Subcutaneous adipose tissue (tissue), 4 donors: Measurements from ENCODE around the gene NEMP2. TPM values are rescaled to one million over a fixed set of nuclear protein-coding genes. Genes with fewer than 3 reads are reported as not detected.

ENCODE experiments used
- CTCF ChIP-seq: fragments of 450-650 bp; IDR thresholded peaks from one replicate; pipeline ENCODE4 v1.5.1; 2016; ENCODE audit warnings: low read depth, mild to moderate bottlenecking, control low read depth, antibody characterized with exemption, moderate library complexity
- total RNA-seq, 4 donors: library from RNA; depleted of rRNA; stranded (reverse); fragments of >200 nt; gene quantifications; one replicate each; pipeline ENCODE4 v1.1.0, GENCODE V29; 2016

NEMP2 gene
- total RNA-seq, 4 donors from 2014 or later: 5.1 to 9.0 (median 7.3) TPM

- TF ChIP-seq CTCF: no peak
These were observed 43.9 kb upstream of the NEMP2 start for GRCh38 chr2:190578158-190579057.

GRCh38 chr2:190576573-190576972 lies 42.1 kb upstream of the NEMP2 start:
- TF ChIP-seq CTCF: no peak

GRCh38 chr2:190575263-190575662 lies 40.7 kb upstream of the NEMP2 start:
- TF ChIP-seq CTCF: no peak

GRCh38 chr2:190574169-190574568 lies 39.6 kb upstream of the NEMP2 start:
- TF ChIP-seq CTCF: no peak

- no peak for TF ChIP-seq CTCF
These were observed 37.7 kb upstream of the NEMP2 start for GRCh38 chr2:190572246-190572645.

- TF ChIP-seq CTCF: no peak
These were observed 37.2 kb upstream of the NEMP2 start for GRCh38 chr2:190571686-190572085.

GRCh38 chr2:190570871-190571270 lies 36.3 kb upstream of the NEMP2 start:
- no peak for TF ChIP-seq CTCF
